ENCODE measurements around the gene DNAL1. TPM values are rescaled to one million over a fixed set of nuclear protein-coding genes. Genes with fewer than 3 reads are reported as not detected.

DNAL1 gene
- total and polyA plus RNA-seq, 2 of the 13 experiments (the other 11 are each of a cell fraction or from before 2014, with no cell fraction given): 1.4 to 13.3 TPM

- TF ChIP-seq ATF7-NPFF (CRISPR knock-in tag; IDR thresholded peaks at IDR 0.05; ENCODE audit: low read depth) (peak; percentile 74; the same call in 1 of the 2 replicates), CEBPZ (IDR thresholded peaks at IDR 0.05; ENCODE audit: low read length) (no peak), ZNF816 (CRISPR knock-in tag; IDR thresholded peaks at IDR 0.05; ENCODE audit: borderline replicate concordance) (no peak; the same call in 1 of the 2 replicates), GPBP1L1 (CRISPR knock-in tag; IDR thresholded peaks at IDR 0.05) (no peak), THAP8 (CRISPR knock-in tag; IDR thresholded peaks at IDR 0.05; ENCODE audit: borderline replicate concordance) (no peak), ZNF75D (CRISPR knock-in tag; IDR thresholded peaks at IDR 0.05; ENCODE audit: borderline replicate concordance) (no peak), ZMYM4 (CRISPR knock-in tag; IDR thresholded peaks at IDR 0.05) (peak; percentile 60; the same call in 1 of the 2 replicates), PAXIP1 (CRISPR knock-in tag; conservative IDR thresholded peaks at IDR 0.05) (no peak)
These were observed 69.2 kb downstream of the DNAL1 start, which contains the start of gene PNMA1 (continued) for GRCh38 chr14:73713803-73714655.

All from HepG2 (cell line).